IPS-15b (cell line): ENCODE data around the gene IL25.
"Not testable (repeated sequence)": the region's sequence is repeated elsewhere in the genome, so short reads cannot be mapped to it uniquely, and the experiment has no call there.

Source experiments
- H3K27me3 ChIP-seq: one replicate; pipeline ENCODE4 v1.6.1; 2013; ENCODE audit warnings: low read length; ENCODE audit not compliant: control insufficient read depth, insufficient read depth
- H3K36me3 ChIP-seq: one replicate; pipeline ENCODE4 v1.6.1; 2013; ENCODE audit warnings: low read length; ENCODE audit not compliant: control insufficient read depth, insufficient read depth
- H3K4me1 ChIP-seq: one replicate; pipeline ENCODE4 v1.6.1; 2013; ENCODE audit warnings: mild to moderate bottlenecking, low read length; ENCODE audit not compliant: control insufficient read depth, insufficient read depth
- H3K4me3 ChIP-seq: one replicate; pipeline ENCODE4 v1.5.1; 2013; ENCODE audit warnings: low read depth, low read length
- H3K9ac ChIP-seq: one replicate; pipeline ENCODE4 v1.6.1; 2013; ENCODE audit warnings: low read depth, mild to moderate bottlenecking, low read length
- H3K9me3 ChIP-seq: one replicate; pipeline ENCODE4 v1.6.1; 2013; ENCODE audit warnings: mild to moderate bottlenecking, low read length; ENCODE audit not compliant: control insufficient read depth, insufficient read depth

Gene IL25

GRCh38 chr14:23409966-23410635 lies 37.5 kb downstream of the IL25 start:
- no peak overlapping the region for H3K9ac ChIP-seq
- H3K36me3 ChIP-seq: no peaks in the 10 kb centered on the region
- H3K9me3 ChIP-seq: no peaks in the 10 kb centered on the region
- H3K4me1 ChIP-seq: no peaks in the 10 kb centered on the region
- peaks cover 2% of the 10 kb centered on the region for H3K27me3 ChIP-seq
- H3K4me3 ChIP-seq: no peak overlapping the region

- Histone ChIP-seq H3K36me3 (no peaks in the 10 kb centered on the region), H3K9ac (no peak overlapping the region), H3K4me1 (no peaks in the 10 kb centered on the region), H3K9me3 (no peaks in the 10 kb centered on the region), H3K4me3 (no peak overlapping the region), H3K27me3 (peaks cover 2% of the 10 kb centered on the region)
These were observed 39.2 kb downstream of the IL25 start for GRCh38 chr14:23411563-23412525.

GRCh38 chr14:23413681-23414080 lies 41.1 kb downstream of the IL25 start:
- H3K4me1 ChIP-seq: no peaks in the 10 kb centered on the region

GRCh38 chr14:23414254-23414653 lies 41.6 kb downstream of the IL25 start:
- no peaks in the 10 kb centered on the region for H3K9me3 ChIP-seq
- H3K36me3 ChIP-seq: no peaks in the 10 kb centered on the region
- no peaks in the 10 kb centered on the region for H3K27me3 ChIP-seq
- no peak overlapping the region for H3K9ac ChIP-seq
- H3K4me3 ChIP-seq: no peak overlapping the region
- no peaks in the 10 kb centered on the region for H3K4me1 ChIP-seq

More at GRCh38 chr14:23413681-23414080, 41.1 kb downstream of the IL25 start:
- peaks cover under 1% of the 10 kb centered on the region for H3K27me3 ChIP-seq
- no peaks in the 10 kb centered on the region for H3K9me3 ChIP-seq
- no peaks in the 10 kb centered on the region for H3K36me3 ChIP-seq
- no peak overlapping the region for H3K4me3 ChIP-seq
- no peak overlapping the region for H3K9ac ChIP-seq

GRCh38 chr14:23414906-23415820 lies 42.6 kb downstream of the IL25 start:
- H3K36me3 ChIP-seq: no peaks in the 10 kb centered on the region
- H3K27me3 ChIP-seq: no peaks in the 10 kb centered on the region
- no peak overlapping the region for H3K4me3 ChIP-seq
- H3K9ac ChIP-seq: no peak overlapping the region
- H3K4me1 ChIP-seq: no peaks in the 10 kb centered on the region
- no peaks in the 10 kb centered on the region for H3K9me3 ChIP-seq

GRCh38 chr14:23415821-23416778 lies 43.5 kb downstream of the IL25 start:
- no peak overlapping the region for H3K9ac ChIP-seq
- no peaks in the 10 kb centered on the region for H3K9me3 ChIP-seq
- no peak overlapping the region for H3K4me3 ChIP-seq
- H3K4me1 ChIP-seq: no peaks in the 10 kb centered on the region
- H3K27me3 ChIP-seq: peaks cover 3% of the 10 kb centered on the region
- no peaks in the 10 kb centered on the region for H3K36me3 ChIP-seq

- H3K4me1 ChIP-seq: no peaks in the 10 kb centered on the region
- H3K27me3 ChIP-seq: peaks cover 3% of the 10 kb centered on the region
- no peaks in the 10 kb centered on the region for H3K36me3 ChIP-seq
- H3K4me3 ChIP-seq: no peak overlapping the region
- no peaks in the 10 kb centered on the region for H3K9me3 ChIP-seq
- no peak overlapping the region for H3K9ac ChIP-seq
These were observed 44.2 kb downstream of the IL25 start for GRCh38 chr14:23416801-23417200.

GRCh38 chr14:23417269-23417668 lies 44.7 kb downstream of the IL25 start:
- not testable (repeated sequence) for H3K36me3 ChIP-seq, H3K27me3 ChIP-seq, H3K9me3 ChIP-seq, H3K4me1 ChIP-seq, H3K9ac ChIP-seq, H3K4me3 ChIP-seq

GRCh38 chr14:23418021-23418420 lies 45.4 kb downstream of the IL25 start:
- peaks cover 3% of the 10 kb centered on the region for H3K27me3 ChIP-seq
- H3K4me1 ChIP-seq: no peaks in the 10 kb centered on the region
- no peak overlapping the region for H3K9ac ChIP-seq
- H3K4me3 ChIP-seq: no peak overlapping the region
- H3K9me3 ChIP-seq: no peaks in the 10 kb centered on the region
- H3K36me3 ChIP-seq: no peaks in the 10 kb centered on the region

GRCh38 chr14:23419646-23420045 lies 47.0 kb downstream of the IL25 start:
- H3K36me3 ChIP-seq, H3K4me1 ChIP-seq, H3K27me3 ChIP-seq, H3K9ac ChIP-seq, H3K4me3 ChIP-seq, H3K9me3 ChIP-seq: not testable (repeated sequence)
